Kidney epithelial cell (primary cell): Measurements from ENCODE around the gene RAP1GAP. TPM values are rescaled to one million over a fixed set of nuclear protein-coding genes. Genes with fewer than 3 reads are reported as not detected.

Experiments
- DNase-seq: peaks from one replicate; pipeline ENCODE4 v3.0.0-alpha.2; 2010; ENCODE audit warnings: low read depth
- H3K27me3 ChIP-seq: 2 replicates; pipeline ENCODE4 v1.6.0; 2011; ENCODE audit warnings: low read length; ENCODE audit not compliant: control insufficient read depth, insufficient read depth
- H3K36me3 ChIP-seq: 2 replicates; pipeline ENCODE4 v1.5.1; 2011; ENCODE audit warnings: low read length; ENCODE audit not compliant: control insufficient read depth, insufficient read depth
- H3K4me3 ChIP-seq: 2 replicates; pipeline ENCODE4 v1.5.1; 2011; ENCODE audit warnings: low read depth, mild to moderate bottlenecking, control low read depth, low read length
- CTCF ChIP-seq: IDR thresholded peaks from 2 replicates; pipeline ENCODE4 v1.5.1; 2011; ENCODE audit warnings: mild to moderate bottlenecking, moderate library complexity, low read length, control low read depth, inconsistent platforms; ENCODE audit not compliant: insufficient read depth, poor library complexity, severe bottlenecking
- total RNA-seq: library from RNA; depleted of rRNA; stranded (reverse); fragments of >200 nt; gene quantifications from 2 replicates; pipeline ENCODE4 v1.2.3, GENCODE V29; 2015

The RAP1GAP gene
- total RNA-seq, 1 donor from 2014 or later = 7.1 TPM

GRCh38 chr1:21640653-21641052 lies 28.5 kb downstream of the RAP1GAP start:
- no peaks in the 10 kb centered on the region for H3K27me3 ChIP-seq
- DNase-seq = no peak
- H3K36me3 ChIP-seq = no peaks in the 10 kb centered on the region
- no peak overlapping the region for H3K4me3 ChIP-seq
- TF ChIP-seq CTCF = no peak

- TF ChIP-seq CTCF = no peak
- no peaks in the 10 kb centered on the region for H3K27me3 ChIP-seq
- H3K36me3 ChIP-seq = no peaks in the 10 kb centered on the region
- no peak overlapping the region for H3K4me3 ChIP-seq
- no peak for DNase-seq
These were observed 29.5 kb downstream of the RAP1GAP start for GRCh38 chr1:21639594-21640041.

GRCh38 chr1:21638531-21639341 lies 30.4 kb downstream of the RAP1GAP start:
- Histone ChIP-seq H3K36me3 (no peaks in the 10 kb centered on the region), H3K27me3 (no peaks in the 10 kb centered on the region), H3K4me3 (no peak overlapping the region)
- no peak for TF ChIP-seq CTCF
- DNase-seq = peak; percentile 88

- H3K4me3 ChIP-seq = no peak overlapping the region
These were observed 31.6 kb downstream of the RAP1GAP start for GRCh38 chr1:21637514-21637913.

GRCh38 chr1:21636029-21636428 lies 33.1 kb downstream of the RAP1GAP start:
- no peak overlapping the region for H3K4me3 ChIP-seq
- TF ChIP-seq CTCF = no peak
- no peak for DNase-seq
- H3K36me3 ChIP-seq = no peaks in the 10 kb centered on the region
- no peaks in the 10 kb centered on the region for H3K27me3 ChIP-seq

More at GRCh38 chr1:21637514-21637913, 31.6 kb downstream of the RAP1GAP start:
- H3K36me3 ChIP-seq = no peaks in the 10 kb centered on the region
- TF ChIP-seq CTCF = no peak
- H3K27me3 ChIP-seq = no peaks in the 10 kb centered on the region
- DNase-seq = no peak
